HepG2 (cell line): ENCODE data around the gene AFAP1L2. TPM values are rescaled to one million over a fixed set of nuclear protein-coding genes. Genes with fewer than 3 reads are reported as not detected.

ENCODE experiments used
- ATAC-seq: fragments of 200-7000 bp; cut with Tn5 transposase; 3 replicates; pipeline ENCODE4 v1.9.1; 2020; ENCODE audit warnings: mild to moderate bottlenecking, moderate library complexity
- BruUV-seq: library from RNA; stranded (reverse); fragments of 400-500 nt; replicated peaks from 2 replicates; lab custom pipeline; 2021; lab: Mats Ljungman, UMichigan
- CTCF ChIA-PET: fragments of 300-600 bp; formaldehyde crosslinking; extraction: SDS; loops from one replicate; lab custom pipeline; 2021; ENCODE audit warnings: low total read pairs, inconsistent platforms, low intra/inter-chr PET ratio; lab: Yijun Ruan, JAX
- POLR2A ChIA-PET: fragments of 350-600 bp; sonication (Branson Sonifier 250); formaldehyde crosslinking; loops from one replicate; lab custom pipeline; 2020; ENCODE audit warnings: antibody characterized with exemption, inconsistent platforms; lab: Yijun Ruan, JAX
- DNase-seq: peaks from one replicate; pipeline ENCODE4 v3.0.0-alpha.2; 2015; ENCODE audit warnings: low spot score
- FAIRE-seq: peaks from 3 replicates; lab custom pipeline; 2011; peaks lifted over from hg19 to GRCh38; lab: Jason Lieb, UNC
- H2AFZ ChIP-seq: one replicate; pipeline ENCODE4 v1.6.1; 2011; ENCODE audit warnings: low read length, inconsistent platforms
- H3K27ac ChIP-seq: fragments of 300-600 bp; 3 replicates; pipeline ENCODE4 v1.8.0; 2011; ENCODE audit warnings: mixed run types, mild to moderate bottlenecking, mixed read lengths, low read length, inconsistent platforms; ENCODE audit not compliant: insufficient read depth; ENCODE audit errors: extremely low read length
- H3K27me3 ChIP-seq, 2 experiments: fragments of 200-600 bp in 1 of 2; 2 replicates in 1 of 2; 3 replicates in 1 of 2; pipeline versions ENCODE4 v1.6.0 to v1.8.0; 2011; ENCODE audit warnings: low read length in 2 of 2, mild to moderate bottlenecking in 2 of 2, moderate library complexity in 2 of 2, inconsistent platforms in 1 of 2; ENCODE audit not compliant: insufficient read depth in 2 of 2, control insufficient read depth in 1 of 2
- H3K36me3 ChIP-seq, 2 experiments: fragments of 200-600 bp in 1 of 2; replicated peaks in 1 of 2; 2 replicates in 1 of 2; 3 replicates in 1 of 2; pipeline versions ENCODE4 v1.5.1 to v1.8.0; 2011; ENCODE audit warnings: low read length in 2 of 2, inconsistent platforms in 1 of 2; ENCODE audit not compliant: insufficient read depth in 2 of 2, control insufficient read depth in 1 of 2
- H3K4me1 ChIP-seq: 2 replicates; pipeline ENCODE4 v1.5.1; 2012; ENCODE audit warnings: low read length, inconsistent platforms; ENCODE audit not compliant: insufficient read depth
- H3K4me2 ChIP-seq: 2 replicates; pipeline ENCODE4 v1.6.0; 2011; ENCODE audit warnings: low read depth, low read length, inconsistent platforms
- H3K4me3 ChIP-seq, 3 experiments: fragments of 200-600 bp in 1 of 3; sonication (generic), shearing (Covaris generic) in 1 of 3; replicated peaks in 1 of 3; 2 replicates each; pipeline ENCODE4 v1.5.1; 2011 to 2016; ENCODE audit warnings: low read length in 3 of 3, inconsistent platforms in 2 of 3, low read depth in 2 of 3, mild to moderate bottlenecking in 2 of 3, control low read depth in 1 of 3, mixed read lengths in 1 of 3; ENCODE audit not compliant: insufficient read depth in 1 of 3
- H3K79me2 ChIP-seq: one replicate; pipeline ENCODE4 v1.6.1; 2011; ENCODE audit warnings: low read length, inconsistent platforms; ENCODE audit not compliant: insufficient read depth
- H3K9ac ChIP-seq: 2 replicates; pipeline ENCODE4 v1.6.0; 2011; ENCODE audit warnings: mild to moderate bottlenecking, low read depth, low read length, inconsistent platforms; ENCODE audit not compliant: insufficient read depth
- H3K9me3 ChIP-seq: 2 replicates; pipeline ENCODE4 v1.5.1; 2012; ENCODE audit warnings: mild to moderate bottlenecking, low read length
- H4K20me1 ChIP-seq: 2 replicates; pipeline ENCODE4 v1.6.0; 2011; ENCODE audit warnings: inconsistent platforms, mild to moderate bottlenecking, low read length, moderate library complexity; ENCODE audit not compliant: insufficient read depth
- RFX5 ChIP-seq: IDR thresholded peaks from 2 replicates; pipeline ENCODE4 v1.6.1; 2011; ENCODE audit warnings: low read depth, low read length, improper control_type of control experiment
- TOPORS ChIP-seq: sonication (generic); formaldehyde crosslinking; IDR thresholded peaks from 2 replicates; pipeline ENCODE4 v1.8.0; 2023; ENCODE audit warnings: mild to moderate bottlenecking, missing genetic modification reagents
- ZNF264 ChIP-seq: sonication (generic); formaldehyde crosslinking; IDR thresholded peaks from 2 replicates; pipeline ENCODE4 v1.4.0; 2020; ENCODE audit warnings: missing genetic modification reagents
- ZNF432 ChIP-seq: sonication (generic); formaldehyde crosslinking; IDR thresholded peaks from 2 replicates; pipeline ENCODE4 v1.5.0; 2020; ENCODE audit warnings: missing genetic modification reagents, mild to moderate bottlenecking, borderline replicate concordance
- ZSCAN22 ChIP-seq: sonication (generic); formaldehyde crosslinking; IDR thresholded peaks from 2 replicates; pipeline ENCODE4 v1.4.0; 2020; ENCODE audit warnings: mild to moderate bottlenecking, missing genetic modification reagents
- WGBS: methylation state at CpG from one replicate; pipeline ENCODE4 v1.1.6; 2017; ENCODE audit warnings: low lambda C conversion rate; 5-methylcytosine and 5-hydroxymethylcytosine counted together
- in situ Hi-C: cut with HindIII; loops from 2 replicates; pipeline ENCODE4 v1.10.0; 2017; ENCODE audit warnings: low pct_unique_long_range_greater_than_20kb; ENCODE audit not compliant: extremely low pct_ligation_motif_present
- intact Hi-C: fragments of 100-400 bp; cut with micrococcal nuclease; formaldehyde crosslinking; loops from one replicate; pipeline ENCODE4 v1.10.0; 2022; ENCODE audit not compliant: unreplicated experiment
- polyA plus RNA-seq, 8 experiments: library from polyadenylated mRNA; depleted of rRNA in 3 of 8; stranded (reverse) in 7 of 8; unstranded in 1 of 8; fragments of >200 nt; fragmentation: Illumina TruSeq in 4 of 8; extraction: Trizol in 4 of 8; gene quantifications; 2 replicates each; pipeline versions ENCODE4 v1.2.1 to v1.2.3, GENCODE V29; 2011 to 2016; ENCODE audit warnings: low read depth in 4 of 8, missing spikeins in 1 of 8, mixed read lengths in 1 of 8; ENCODE audit not compliant: insufficient read depth in 1 of 8
- total RNA-seq, 5 experiments: library from RNA; depleted of rRNA; stranded (reverse); fragments of >200 nt; fragmentation: Illumina TruSeq; extraction: Trizol; gene quantifications; 2 replicates each; pipeline ENCODE4 v1.2.3, GENCODE V29; 2016; ENCODE audit warnings: low read depth in 1 of 5
- TF ChIP-seq, protein P1 (sequence below): sonication (generic); formaldehyde crosslinking; IDR thresholded peaks from 2 replicates; pipeline ENCODE4 v1.4.0; 2020; ENCODE audit warnings: mild to moderate bottlenecking, low read depth, missing genetic modification reagents

AFAP1L2 gene
- total and polyA plus RNA-seq, 2 of the 13 experiments (the other 11 are each of a cell fraction or from before 2014, with no cell fraction given) = not detected

DNA sequence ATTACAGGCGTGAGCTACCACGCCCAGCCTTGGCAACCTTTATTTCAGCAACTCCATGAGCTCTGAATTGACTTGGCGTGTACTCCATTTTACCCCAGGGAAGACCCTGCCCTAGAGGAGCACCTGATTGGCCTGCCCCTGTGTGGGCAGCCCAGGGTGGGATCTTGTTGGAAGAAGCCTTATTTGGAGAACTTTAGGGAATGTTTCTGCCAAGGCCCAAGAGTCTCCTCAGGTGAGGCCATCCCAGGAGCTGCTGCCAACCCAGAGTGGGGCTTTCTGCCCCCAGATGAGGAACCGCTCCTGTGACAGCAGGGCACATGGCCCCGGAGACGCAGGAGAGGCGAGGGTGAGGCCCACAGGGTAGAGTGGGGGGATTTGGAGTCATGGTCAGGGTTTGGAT lies 123.3 kb downstream of the AFAP1L2 start:
- intact Hi-C loops = no loop called here
- Histone ChIP-seq H2AFZ (no peak overlapping the region), H3K79me2 (no peaks in the 10 kb centered on the region), H3K4me1 (no peaks in the 10 kb centered on the region), H3K36me3 (no peaks in the 10 kb centered on the region), H3K4me3 (no peak overlapping the region), H3K4me2 (no peak overlapping the region), H3K9me3 (no peaks in the 10 kb centered on the region), H4K20me1 (no peaks in the 10 kb centered on the region), H3K27me3 (peaks cover 6 to 34% of the 10 kb centered on the region in 2 experiments; a peak in 4 of 5 replicates), H3K27ac (no peak overlapping the region), H3K9ac (no peak overlapping the region)
- DNase-seq = no peak
- CTCF ChIA-PET = no interaction called here
- BruUV-seq = no TSS peak
- POLR2A ChIA-PET = no interaction called here
- 26% methylated on average over 7 of the region's 7 CpGs for WGBS
- TF ChIP-seq TOPORS (CRISPR knock-in tag) (no peak), ZNF264 (CRISPR knock-in tag) (no peak), ZNF432 (CRISPR knock-in tag) (no peak), ZSCAN22 (no peak), RFX5 (no peak)
- TF ChIP-seq, protein P1, sequence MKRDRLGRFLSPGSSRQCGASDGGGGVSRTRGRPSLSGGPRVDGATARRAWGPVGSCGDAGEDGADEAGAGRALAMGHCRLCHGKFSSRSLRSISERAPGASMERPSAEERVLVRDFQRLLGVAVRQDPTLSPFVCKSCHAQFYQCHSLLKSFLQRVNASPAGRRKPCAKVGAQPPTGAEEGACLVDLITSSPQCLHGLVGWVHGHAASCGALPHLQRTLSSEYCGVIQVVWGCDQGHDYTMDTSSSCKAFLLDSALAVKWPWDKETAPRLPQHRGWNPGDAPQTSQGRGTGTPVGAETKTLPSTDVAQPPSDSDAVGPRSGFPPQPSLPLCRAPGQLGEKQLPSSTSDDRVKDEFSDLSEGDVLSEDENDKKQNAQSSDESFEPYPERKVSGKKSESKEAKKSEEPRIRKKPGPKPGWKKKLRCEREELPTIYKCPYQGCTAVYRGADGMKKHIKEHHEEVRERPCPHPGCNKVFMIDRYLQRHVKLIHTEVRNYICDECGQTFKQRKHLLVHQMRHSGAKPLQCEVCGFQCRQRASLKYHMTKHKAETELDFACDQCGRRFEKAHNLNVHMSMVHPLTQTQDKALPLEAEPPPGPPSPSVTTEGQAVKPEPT (CRISPR knock-in tag) = no peak
- FAIRE-seq = no peak
- no peak for ATAC-seq
- in situ Hi-C loops = no loop called here
